Activated naive CD8-positive, alpha-beta T cell treated with anti-CD3 and anti-CD28 coated beads for 36 hours (primary cell): ENCODE measurements around the gene MLLT11. TPM values are rescaled to one million over a fixed set of nuclear protein-coding genes. Genes with fewer than 3 reads are reported as not detected.
A peak's percentile ranks its signal among the peaks of the same experiment; 100 is the strongest.
"Not testable (repeated sequence)": the region's sequence is repeated elsewhere in the genome, so short reads cannot be mapped to it uniquely, and the experiment has no call there.

Source experiments
- DNase-seq: peaks from one replicate; pipeline ENCODE4 v3.0.0; 2021
- H3K27ac Mint-ChIP-seq: one replicate; pipeline ENCODE4 v1.8.0; 2022; ENCODE audit warnings: mild to moderate bottlenecking, moderate library complexity, mixed read lengths
- H3K27me3 Mint-ChIP-seq: one replicate; pipeline ENCODE4 v1.8.0; 2022; ENCODE audit warnings: mild to moderate bottlenecking, mixed read lengths
- H3K36me3 Mint-ChIP-seq: one replicate; pipeline ENCODE4 v1.8.0; 2021; ENCODE audit warnings: mild to moderate bottlenecking, mixed read lengths
- H3K4me1 Mint-ChIP-seq: one replicate; pipeline ENCODE4 v1.8.0; 2021; ENCODE audit warnings: mixed read lengths
- H3K4me3 Mint-ChIP-seq: one replicate; pipeline ENCODE4 v1.8.0; 2022; ENCODE audit warnings: mild to moderate bottlenecking, moderate library complexity, mixed read lengths
- H3K9me3 Mint-ChIP-seq: one replicate; pipeline ENCODE4 v1.8.0; 2022; ENCODE audit warnings: mixed read lengths
- total RNA-seq, 2 experiments: library from RNA; stranded (reverse); gene quantifications; one replicate each; pipeline ENCODE4 v1.2.3, GENCODE V29; 2021

Gene MLLT11
- total RNA-seq, 2 experiments from 2014 or later = 4.9 to 5.0 TPM

DNA sequence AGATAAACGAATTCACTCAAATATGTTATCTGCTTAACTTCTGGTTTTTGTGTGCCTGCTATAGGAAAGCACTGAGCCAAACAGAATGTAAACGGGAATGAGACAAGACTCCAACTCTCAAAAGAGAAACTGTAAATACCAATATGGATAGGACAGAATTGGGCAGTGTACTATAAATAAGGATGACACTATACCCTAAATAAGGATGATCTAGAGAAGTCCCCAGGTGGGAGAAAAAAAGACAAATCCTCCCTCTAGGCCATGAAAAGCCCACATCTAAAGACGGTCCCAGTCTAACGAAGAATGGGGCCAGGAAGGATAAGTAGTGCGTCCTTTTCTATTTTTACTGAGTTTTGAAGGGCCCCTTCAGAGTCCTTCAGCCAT, 8.9 kb downstream of the MLLT11 start:
- no peak for DNase-seq
- Mint-ChIP-seq H3K4me1 (peaks cover 23% of the 10 kb centered on the region), H3K4me3 (peak overlapping the region; percentile 100), H3K36me3 (peaks cover 14% of the 10 kb centered on the region), H3K9me3 (no peaks in the 10 kb centered on the region), H3K27me3 (peaks cover 4% of the 10 kb centered on the region), H3K27ac (peak overlapping the region; percentile 100)

DNA sequence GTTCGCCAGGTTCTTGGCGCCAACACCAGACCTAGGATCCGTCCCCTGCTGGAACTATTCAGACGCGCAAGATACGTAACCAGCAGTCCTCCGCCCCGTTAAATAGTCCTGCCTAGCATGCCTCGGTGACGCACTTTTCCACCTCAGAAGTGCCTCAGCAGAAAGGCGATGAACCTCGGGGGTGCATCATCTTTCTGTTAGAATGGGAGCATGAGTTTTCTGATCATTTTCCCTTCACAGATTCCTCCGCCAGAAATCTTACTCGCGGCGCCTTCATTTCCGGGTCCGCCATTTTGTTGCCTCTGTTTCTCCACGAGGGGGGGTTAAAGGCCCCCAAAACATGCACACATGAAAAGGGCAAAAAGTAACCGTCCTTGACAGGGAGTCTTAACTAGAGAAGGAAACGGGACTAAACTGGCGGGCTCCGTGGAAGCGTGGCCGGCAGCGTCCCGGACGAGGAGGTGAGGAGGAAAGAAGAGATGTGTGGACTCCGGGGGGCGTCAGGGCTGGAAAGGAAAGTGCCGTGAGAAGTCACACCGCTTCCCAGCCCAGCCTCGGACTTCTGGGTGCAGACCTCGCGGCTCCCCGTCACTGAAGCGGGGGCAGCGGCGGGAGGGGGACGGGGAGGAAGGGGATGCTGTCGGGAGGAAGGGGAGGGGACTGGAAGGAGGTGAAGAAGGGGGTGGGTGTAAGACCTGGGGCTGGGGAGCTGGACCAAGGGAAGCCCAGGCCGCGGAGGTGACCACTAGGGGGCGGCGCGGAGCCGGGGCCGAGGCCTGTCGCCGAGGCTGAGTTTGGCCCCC, 10.5 kb downstream of the MLLT11 start, which contains the start of gene GABPB2:
Gene GABPB2, plus strand, starts transcription at position 288 of the 803 bp plus-strand sequence. CDS start 17,429 bp downstream, outside the sequence.
- Mint-ChIP-seq H3K9me3 (no peaks in the 10 kb centered on the region), H3K4me3 (peak within 1 kb of the TSS; percentile 100), H3K27ac (peak within 1 kb of the TSS; percentile 100), H3K4me1 (peaks cover 25% of the 10 kb centered on the region), H3K27me3 (peaks cover 4% of the 10 kb centered on the region), H3K36me3 (peaks cover 14% of the 10 kb centered on the region)
- DNase-seq = peak; percentile 88

DNA sequence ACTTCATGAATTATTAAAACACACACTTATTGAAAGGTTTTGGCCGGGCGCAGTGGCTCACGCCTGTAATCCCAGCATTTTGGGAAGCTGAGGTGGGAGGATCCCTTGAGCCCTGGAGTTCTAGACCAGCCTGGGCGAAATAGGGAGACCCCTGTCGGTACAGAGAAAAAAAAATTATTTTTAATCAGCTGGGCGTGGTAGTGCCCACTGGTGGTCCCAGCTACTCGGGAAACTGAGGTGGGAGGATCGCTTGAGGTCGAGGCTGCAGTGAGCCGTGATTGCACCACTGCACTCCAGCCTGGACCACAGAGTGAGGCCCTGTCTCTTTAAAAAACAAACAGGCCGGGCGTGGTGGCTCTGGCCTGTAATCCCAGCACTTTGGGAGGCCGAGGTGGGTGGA, 12.0 kb downstream of the MLLT11 start:
- H3K36me3 Mint-ChIP-seq = peaks cover 11% of the 10 kb centered on the region
- no peaks in the 10 kb centered on the region for H3K9me3 Mint-ChIP-seq
- H3K4me1 Mint-ChIP-seq = peaks cover 25% of the 10 kb centered on the region
- DNase-seq = no peak
- peaks cover 4% of the 10 kb centered on the region for H3K27me3 Mint-ChIP-seq
- no peak overlapping the region for H3K27ac Mint-ChIP-seq
- peak overlapping the region; percentile 100 for H3K4me3 Mint-ChIP-seq

DNA sequence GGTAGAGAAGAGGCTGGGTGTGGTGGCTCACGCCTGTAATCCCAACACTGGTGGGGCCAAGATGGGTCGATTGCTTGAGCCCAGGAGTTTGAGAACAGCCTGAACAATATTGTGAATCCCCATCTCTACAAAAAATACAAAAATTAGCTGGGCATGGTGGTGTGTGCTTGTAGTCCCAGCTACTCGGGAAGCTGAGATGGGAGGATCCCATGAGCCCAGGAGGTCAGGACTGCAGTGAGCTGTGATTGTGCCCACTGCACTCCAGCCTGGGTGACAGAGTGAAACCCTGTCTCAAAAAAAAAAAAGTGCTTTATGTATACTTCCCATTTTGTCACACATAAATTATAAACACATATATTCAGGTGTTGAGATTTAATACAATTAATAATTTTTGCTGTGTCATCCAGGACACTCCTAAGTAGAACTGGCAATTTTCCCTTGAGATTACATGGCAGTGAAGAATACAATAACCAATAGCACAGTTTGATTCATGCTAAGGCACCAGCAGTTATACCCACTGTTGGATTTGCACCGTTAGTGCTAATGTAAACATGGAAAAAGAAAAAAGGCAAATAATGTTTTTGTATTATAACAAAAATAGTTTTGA, 25.9 kb downstream of the MLLT11 start:
- no peak overlapping the region for H3K27ac Mint-ChIP-seq
- no peaks in the 10 kb centered on the region for H3K27me3 Mint-ChIP-seq
- H3K36me3 Mint-ChIP-seq = no peaks in the 10 kb centered on the region
- H3K4me3 Mint-ChIP-seq = no peak overlapping the region
- DNase-seq = no peak
- H3K9me3 Mint-ChIP-seq = no peaks in the 10 kb centered on the region
- no peaks in the 10 kb centered on the region for H3K4me1 Mint-ChIP-seq

DNA sequence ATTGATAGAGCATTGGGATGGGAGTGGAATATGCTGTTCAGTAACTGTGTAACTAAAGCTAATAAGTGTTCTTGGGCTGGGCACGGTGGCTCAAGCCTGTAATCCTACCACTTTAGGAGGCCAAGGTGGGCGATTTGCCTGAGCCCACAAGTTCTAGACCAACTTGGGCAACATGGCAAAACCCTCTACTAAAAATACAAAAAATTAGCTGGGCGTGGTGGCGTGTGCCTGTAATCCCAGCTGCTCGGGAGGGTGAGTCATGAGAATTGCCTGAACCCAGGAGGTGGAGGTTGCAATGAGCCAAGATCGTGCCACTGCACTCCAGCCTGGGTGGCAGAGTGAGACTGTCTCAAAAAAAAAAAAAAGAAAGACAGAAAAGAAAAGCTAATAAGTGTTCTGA, 37.2 kb downstream of the MLLT11 start:
- not testable (repeated sequence) for H3K4me1 Mint-ChIP-seq, H3K4me3 Mint-ChIP-seq, H3K27me3 Mint-ChIP-seq, DNase-seq, H3K27ac Mint-ChIP-seq, H3K9me3 Mint-ChIP-seq, H3K36me3 Mint-ChIP-seq

DNA sequence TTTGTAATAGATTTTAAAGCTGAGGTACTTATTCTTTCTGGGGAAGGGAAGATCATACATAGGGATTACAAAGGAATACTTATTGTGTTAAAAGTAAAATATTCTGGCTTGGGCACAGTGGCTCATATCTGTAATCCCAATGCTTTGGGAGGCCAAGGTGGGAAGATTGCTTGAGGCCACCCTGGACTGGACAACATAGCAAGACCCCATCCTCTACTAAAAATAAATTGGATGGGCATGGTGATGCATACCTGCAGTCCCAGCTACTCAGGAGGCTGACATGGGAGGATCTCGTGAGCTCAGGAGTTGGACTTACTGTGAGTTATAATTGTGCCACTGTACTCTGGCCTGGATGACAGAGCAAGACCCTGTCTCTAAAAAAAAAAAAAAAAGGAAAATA, 37.9 kb downstream of the MLLT11 start:
- H3K4me3 Mint-ChIP-seq = no peak overlapping the region
- H3K9me3 Mint-ChIP-seq = no peaks in the 10 kb centered on the region
- H3K27me3 Mint-ChIP-seq = no peaks in the 10 kb centered on the region
- H3K36me3 Mint-ChIP-seq = no peaks in the 10 kb centered on the region
- DNase-seq = no peak
- no peaks in the 10 kb centered on the region for H3K4me1 Mint-ChIP-seq
- no peak overlapping the region for H3K27ac Mint-ChIP-seq

DNA sequence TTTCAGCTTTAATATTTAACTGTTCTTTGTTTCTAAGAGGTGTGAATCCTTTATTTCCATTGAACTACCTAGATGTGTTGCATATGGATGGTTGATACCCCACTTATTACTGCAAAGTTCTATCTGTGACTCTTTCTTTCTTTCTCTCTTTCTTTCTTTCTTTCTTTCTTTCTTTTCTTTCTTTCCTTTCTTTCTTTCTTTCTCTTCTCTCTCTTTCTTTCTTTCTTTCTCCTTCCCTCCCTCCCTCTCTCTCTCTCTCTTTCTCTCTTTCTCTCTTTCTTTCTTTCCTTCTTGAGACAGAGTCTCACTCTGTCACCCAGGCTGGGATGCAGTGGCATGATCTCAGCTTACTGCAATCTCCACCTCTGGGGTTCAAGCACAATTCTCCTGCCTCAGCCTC, 44.4 kb downstream of the MLLT11 start:
- no peaks in the 10 kb centered on the region for H3K9me3 Mint-ChIP-seq
- no peaks in the 10 kb centered on the region for H3K27me3 Mint-ChIP-seq
- no peak overlapping the region for H3K4me3 Mint-ChIP-seq
- H3K36me3 Mint-ChIP-seq = no peaks in the 10 kb centered on the region
- H3K27ac Mint-ChIP-seq = no peak overlapping the region
- no peak for DNase-seq
- H3K4me1 Mint-ChIP-seq = peaks cover 5% of the 10 kb centered on the region

DNA sequence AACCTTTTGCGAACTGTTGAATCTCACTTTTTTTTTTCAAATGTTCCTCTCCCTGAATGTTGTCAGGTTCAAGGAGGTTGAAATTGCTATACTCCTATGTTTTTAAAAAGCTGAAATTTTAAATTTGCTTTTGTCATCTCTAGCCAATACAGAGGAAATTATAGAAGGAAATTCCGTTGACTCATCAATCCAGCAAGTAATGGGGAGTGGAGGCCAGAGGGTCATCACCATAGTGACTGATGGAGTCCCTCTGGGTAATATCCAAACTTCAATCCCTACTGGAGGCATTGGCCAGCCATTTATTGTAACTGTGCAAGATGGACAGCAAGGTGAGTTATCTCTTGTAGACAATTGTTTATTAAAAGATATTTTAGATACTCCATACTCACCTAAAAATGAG, 46.7 kb downstream of the MLLT11 start:
- peaks cover 2% of the 10 kb centered on the region for H3K36me3 Mint-ChIP-seq
- H3K27me3 Mint-ChIP-seq = no peaks in the 10 kb centered on the region
- H3K9me3 Mint-ChIP-seq = no peaks in the 10 kb centered on the region
- H3K27ac Mint-ChIP-seq = peak overlapping the region; percentile 13
- H3K4me3 Mint-ChIP-seq = no peak overlapping the region
- peaks cover 5% of the 10 kb centered on the region for H3K4me1 Mint-ChIP-seq
- no peak for DNase-seq

DNA sequence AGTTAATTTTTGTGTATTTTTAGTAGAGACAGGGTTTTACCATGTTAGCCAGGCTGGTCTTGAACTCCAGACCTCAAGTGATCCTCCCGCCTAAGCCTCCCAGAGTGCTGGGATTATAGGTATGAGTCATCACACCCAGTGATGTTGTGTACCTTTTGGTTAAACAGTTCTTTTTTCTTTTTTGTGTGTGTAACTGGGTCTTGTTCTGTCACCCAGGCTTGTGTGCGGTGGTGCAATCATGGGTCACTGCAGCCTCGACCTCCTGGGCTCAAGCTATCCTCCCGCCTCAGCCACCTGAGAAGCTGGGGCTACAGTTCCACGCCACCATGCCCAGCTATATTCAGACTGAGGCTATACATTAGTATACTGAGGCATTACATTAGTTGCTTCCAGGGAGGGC, 48.1 kb downstream of the MLLT11 start:
- H3K36me3 Mint-ChIP-seq = peaks cover 2% of the 10 kb centered on the region
- H3K27ac Mint-ChIP-seq = no peak overlapping the region
- no peaks in the 10 kb centered on the region for H3K27me3 Mint-ChIP-seq
- H3K4me3 Mint-ChIP-seq = no peak overlapping the region
- no peaks in the 10 kb centered on the region for H3K9me3 Mint-ChIP-seq
- peaks cover 5% of the 10 kb centered on the region for H3K4me1 Mint-ChIP-seq
- DNase-seq = no peak

DNA sequence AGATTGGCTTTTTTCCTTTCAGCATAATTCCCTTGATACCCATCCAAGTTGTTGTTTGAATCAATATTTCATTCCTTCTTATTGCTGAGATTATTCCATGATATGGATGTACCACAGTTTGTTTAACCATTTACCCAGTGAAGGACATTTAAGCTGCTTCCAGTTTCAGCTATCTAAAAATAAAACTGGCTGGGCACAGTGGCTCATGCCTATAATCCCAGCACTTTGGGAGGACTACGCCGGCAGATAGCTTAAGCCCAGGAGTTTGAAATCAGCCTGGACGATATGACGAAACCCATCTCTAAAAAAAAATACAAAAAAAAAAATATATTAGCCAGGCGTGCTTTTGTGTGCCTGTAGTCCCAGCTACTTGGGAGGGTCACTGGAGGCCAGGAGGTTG, 53.7 kb downstream of the MLLT11 start:
- Mint-ChIP-seq H3K27ac (no peak overlapping the region), H3K36me3 (peaks cover 2% of the 10 kb centered on the region), H3K27me3 (no peaks in the 10 kb centered on the region), H3K4me1 (no peaks in the 10 kb centered on the region), H3K4me3 (no peak overlapping the region), H3K9me3 (no peaks in the 10 kb centered on the region)
- no peak for DNase-seq

Other genes with a start within 250 kb of the MLLT11 start
- 10 to 100 TPM; 38.5 to 39.2 TPM for gene ARNT, start 183.8 kb upstream of the MLLT11 start, total RNA-seq
- gene CTXND2, start 173.3 kb upstream of the MLLT11 start, total RNA-seq = not detected
- gene SETDB1, start 134.0 kb upstream of the MLLT11 start, total RNA-seq = 10 to 100 TPM; 40.4 to 51.1 TPM
- gene CERS2, start 85.6 kb upstream of the MLLT11 start, total RNA-seq = 100 to 1,000 TPM; 160 to 166 TPM
- not detected for gene ANXA9, start 78.1 kb upstream of the MLLT11 start, total RNA-seq
- gene MINDY1, start 53.5 kb upstream of the MLLT11 start, total RNA-seq = 10 to 100 TPM in 1 of 2 experiments, 1 to 10 TPM in 1; 9.4 to 11.6 TPM
- gene PRUNE1, start 51.9 kb upstream of the MLLT11 start, total RNA-seq = 10 to 100 TPM; 13.0 to 14.4 TPM
- under 1 TPM; 0.52 to 0.54 TPM for gene BNIPL, start 23.8 kb upstream of the MLLT11 start, total RNA-seq
- 1 to 10 TPM; 1.1 to 1.2 TPM for gene C1orf56, start 12.6 kb upstream of the MLLT11 start, total RNA-seq
- 100 to 1,000 TPM; 128 TPM for gene CDC42SE1, start 775 bp upstream of the MLLT11 start, total RNA-seq
- 10 to 100 TPM; 17.9 to 19.1 TPM for gene GABPB2, start 10.4 kb downstream of the MLLT11 start, total RNA-seq
- gene SEMA6C, start 86.2 kb downstream of the MLLT11 start, total RNA-seq = 1 to 10 TPM; 1.4 to 4.1 TPM
- 10 to 100 TPM; 22.2 to 22.3 TPM for gene TNFAIP8L2, start 96.3 kb downstream of the MLLT11 start, total RNA-seq
- 1 to 10 TPM; 3.5 TPM for gene LYSMD1, start 105.5 kb downstream of the MLLT11 start, total RNA-seq
- gene SCNM1, start 105.7 kb downstream of the MLLT11 start, total RNA-seq = 10 to 100 TPM; 80.9 to 81.9 TPM
- 1 to 10 TPM; 2.3 to 2.5 TPM for gene TMOD4, start 115.6 kb downstream of the MLLT11 start, total RNA-seq
- 10 to 100 TPM; 66.4 to 79.1 TPM for gene VPS72, start 129.8 kb downstream of the MLLT11 start, total RNA-seq
- 10 to 100 TPM; 70.0 to 72.3 TPM for gene PIP5K1A, start 138.2 kb downstream of the MLLT11 start, total RNA-seq
- 100 to 1,000 TPM; 217 to 249 TPM for gene PSMD4, start 194.3 kb downstream of the MLLT11 start, total RNA-seq
- gene ZNF687, start 221.9 kb downstream of the MLLT11 start, total RNA-seq = 10 to 100 TPM; 27.0 to 29.9 TPM